IPS-18a (cell line): ENCODE results near the gene SGIP1.

Experiments used
- H3K27ac ChIP-seq: one replicate; pipeline ENCODE4 v1.5.1; 2013; ENCODE audit warnings: low read length
- H3K27me3 ChIP-seq: one replicate; pipeline ENCODE4 v1.6.1; 2013; ENCODE audit warnings: mild to moderate bottlenecking, low read length; ENCODE audit not compliant: control insufficient read depth, insufficient read depth
- H3K36me3 ChIP-seq: one replicate; pipeline ENCODE4 v1.6.1; 2013; ENCODE audit warnings: low read depth, low read length; ENCODE audit not compliant: control insufficient read depth
- H3K4me1 ChIP-seq: one replicate; pipeline ENCODE4 v1.6.1; 2013; ENCODE audit warnings: low read depth, low read length; ENCODE audit not compliant: control insufficient read depth
- H3K4me3 ChIP-seq: one replicate; pipeline ENCODE4 v1.5.1; 2013; ENCODE audit warnings: low read length
- H3K9ac ChIP-seq: one replicate; pipeline ENCODE4 v1.6.1; 2013; ENCODE audit warnings: mild to moderate bottlenecking, low read length, moderate library complexity
- H3K9me3 ChIP-seq: one replicate; pipeline ENCODE4 v1.6.1; 2013; ENCODE audit warnings: low read depth, low read length; ENCODE audit not compliant: control insufficient read depth

SGIP1 gene

GRCh38 chr1:66503841-66504470 lies 30.0 kb upstream of the SGIP1 start:
- Histone ChIP-seq H3K4me3 (no peak overlapping the region), H3K9me3 (no peaks in the 10 kb centered on the region), H3K36me3 (no peaks in the 10 kb centered on the region), H3K27me3 (no peaks in the 10 kb centered on the region), H3K9ac (no peak overlapping the region), H3K4me1 (no peaks in the 10 kb centered on the region), H3K27ac (no peak overlapping the region)

- Histone ChIP-seq H3K27ac (no peak overlapping the region), H3K36me3 (no peaks in the 10 kb centered on the region)
Observed at GRCh38 chr1:66505671-66506392, 28.1 kb upstream of the SGIP1 start.

GRCh38 chr1:66506393-66506687 lies 27.6 kb upstream of the SGIP1 start:
- no peaks in the 10 kb centered on the region for H3K36me3 ChIP-seq

More at GRCh38 chr1:66505671-66506392, 28.1 kb upstream of the SGIP1 start:
- H3K9me3 ChIP-seq = no peaks in the 10 kb centered on the region
- no peaks in the 10 kb centered on the region for H3K27me3 ChIP-seq
- no peak overlapping the region for H3K4me3 ChIP-seq
- H3K4me1 ChIP-seq = no peaks in the 10 kb centered on the region
- no peak overlapping the region for H3K9ac ChIP-seq

GRCh38 chr1:66506991-66507390 lies 27.0 kb upstream of the SGIP1 start:
- H3K36me3 ChIP-seq = no peaks in the 10 kb centered on the region
- no peak overlapping the region for H3K4me3 ChIP-seq
- no peaks in the 10 kb centered on the region for H3K9me3 ChIP-seq
- no peaks in the 10 kb centered on the region for H3K4me1 ChIP-seq
- H3K27ac ChIP-seq = no peak overlapping the region
- H3K27me3 ChIP-seq = no peaks in the 10 kb centered on the region
- no peak overlapping the region for H3K9ac ChIP-seq

More at GRCh38 chr1:66506393-66506687, 27.6 kb upstream of the SGIP1 start:
- Histone ChIP-seq H3K4me3 (no peak overlapping the region), H3K27ac (no peak overlapping the region), H3K27me3 (no peaks in the 10 kb centered on the region), H3K9ac (no peak overlapping the region), H3K9me3 (no peaks in the 10 kb centered on the region), H3K4me1 (no peaks in the 10 kb centered on the region)

GRCh38 chr1:66510407-66510806 lies 23.5 kb upstream of the SGIP1 start:
- H3K9me3 ChIP-seq = no peaks in the 10 kb centered on the region
- H3K27ac ChIP-seq = no peak overlapping the region
- H3K4me1 ChIP-seq = no peaks in the 10 kb centered on the region
- H3K9ac ChIP-seq = no peak overlapping the region
- no peak overlapping the region for H3K4me3 ChIP-seq
- H3K27me3 ChIP-seq = no peaks in the 10 kb centered on the region
- no peaks in the 10 kb centered on the region for H3K36me3 ChIP-seq

- H3K4me1 ChIP-seq = no peaks in the 10 kb centered on the region
- no peak overlapping the region for H3K4me3 ChIP-seq
- no peaks in the 10 kb centered on the region for H3K27me3 ChIP-seq
- no peaks in the 10 kb centered on the region for H3K9me3 ChIP-seq
- no peak overlapping the region for H3K27ac ChIP-seq
- no peaks in the 10 kb centered on the region for H3K36me3 ChIP-seq
- no peak overlapping the region for H3K9ac ChIP-seq
Observed at GRCh38 chr1:66511118-66511517, 22.8 kb upstream of the SGIP1 start.

GRCh38 chr1:66517959-66518358 lies 16.0 kb upstream of the SGIP1 start:
- Histone ChIP-seq H3K27ac (no peak overlapping the region), H3K4me3 (no peak overlapping the region), H3K4me1 (no peaks in the 10 kb centered on the region), H3K9ac (no peak overlapping the region), H3K27me3 (no peaks in the 10 kb centered on the region), H3K9me3 (no peaks in the 10 kb centered on the region), H3K36me3 (no peaks in the 10 kb centered on the region)

GRCh38 chr1:66518654-66519053 lies 15.3 kb upstream of the SGIP1 start:
- Histone ChIP-seq H3K27ac (no peak overlapping the region), H3K4me3 (no peak overlapping the region), H3K36me3 (no peaks in the 10 kb centered on the region), H3K4me1 (no peaks in the 10 kb centered on the region), H3K9ac (no peak overlapping the region), H3K27me3 (no peaks in the 10 kb centered on the region), H3K9me3 (no peaks in the 10 kb centered on the region)

- H3K27ac ChIP-seq = no peak overlapping the region
- H3K9me3 ChIP-seq = no peaks in the 10 kb centered on the region
- no peaks in the 10 kb centered on the region for H3K4me1 ChIP-seq
- H3K27me3 ChIP-seq = no peaks in the 10 kb centered on the region
- no peaks in the 10 kb centered on the region for H3K36me3 ChIP-seq
- no peak overlapping the region for H3K4me3 ChIP-seq
- no peak overlapping the region for H3K9ac ChIP-seq
Observed at GRCh38 chr1:66519992-66520391, 14.0 kb upstream of the SGIP1 start.

GRCh38 chr1:66520655-66521054 lies 13.3 kb upstream of the SGIP1 start:
- no peak overlapping the region for H3K4me3 ChIP-seq
- no peak overlapping the region for H3K9ac ChIP-seq
- H3K36me3 ChIP-seq = no peaks in the 10 kb centered on the region
- no peaks in the 10 kb centered on the region for H3K4me1 ChIP-seq
- no peaks in the 10 kb centered on the region for H3K9me3 ChIP-seq
- H3K27ac ChIP-seq = no peak overlapping the region
- H3K27me3 ChIP-seq = no peaks in the 10 kb centered on the region

GRCh38 chr1:66521721-66522365 lies 12.1 kb upstream of the SGIP1 start:
- Histone ChIP-seq H3K9ac (no peak overlapping the region), H3K27ac (no peak overlapping the region), H3K27me3 (no peaks in the 10 kb centered on the region), H3K36me3 (no peaks in the 10 kb centered on the region), H3K9me3 (no peaks in the 10 kb centered on the region), H3K4me1 (no peaks in the 10 kb centered on the region), H3K4me3 (no peak overlapping the region)

- Histone ChIP-seq H3K4me3 (no peak overlapping the region), H3K36me3 (no peaks in the 10 kb centered on the region), H3K9ac (no peak overlapping the region), H3K4me1 (no peaks in the 10 kb centered on the region), H3K27ac (no peak overlapping the region), H3K9me3 (no peaks in the 10 kb centered on the region), H3K27me3 (no peaks in the 10 kb centered on the region)
Observed at GRCh38 chr1:66523562-66523961, 10.4 kb upstream of the SGIP1 start.
